ENCODE results near the gene ITGA5. TPM values are rescaled to one million over a fixed set of nuclear protein-coding genes. Genes with fewer than 3 reads are reported as not detected.

Gene ITGA5
- total and polyA plus RNA-seq, 2 experiments from 2014 or later: 7.3 to 23.7 TPM

DNA sequence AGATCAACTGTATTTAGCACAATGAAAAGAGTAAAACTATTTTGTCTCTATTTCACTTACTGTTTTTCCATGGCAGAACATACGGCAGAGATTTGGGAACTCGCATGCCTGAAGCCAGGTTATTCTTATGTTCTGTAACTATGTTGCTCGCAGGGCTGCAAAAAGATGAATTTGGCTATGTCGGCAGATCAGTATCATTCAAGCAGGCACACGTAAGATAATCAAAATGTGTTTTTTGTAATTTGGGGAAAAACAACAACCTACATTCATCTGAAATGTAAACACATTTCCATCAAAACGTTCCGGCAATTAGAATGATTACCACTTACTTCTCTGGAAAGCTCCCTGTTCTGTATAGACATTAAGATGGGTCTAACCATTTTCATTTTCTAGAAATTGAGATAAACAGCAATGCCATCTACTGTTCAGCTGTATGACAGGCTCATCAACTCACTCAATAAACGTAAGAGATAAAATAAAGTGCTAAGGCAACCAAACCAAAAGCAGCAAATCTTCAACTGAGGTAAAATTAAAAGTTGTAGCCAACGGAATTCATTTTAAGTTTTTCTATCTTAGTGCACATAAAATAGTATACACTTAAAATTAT lies 41.4 kb upstream of the ITGA5 start (continued):
- TF ChIP-seq ZNF462 (CRISPR knock-in tag; IDR thresholded peaks at IDR 0.05) (no peak), STAT1 (IDR thresholded peaks at IDR 0.05; ENCODE audit: unreplicated experiment) (no peak), JUNB (IDR thresholded peaks at IDR 0.05; ENCODE audit: unreplicated experiment) (no peak), EZH2 (IDR thresholded peaks at IDR 0.05; ENCODE audit: low read depth, unreplicated experiment) (no peak)

- H3K9me2 ChIP-seq (ENCODE audit: insufficient read depth): no peaks in the 10 kb centered on the region
- TF ChIP-seq ZNF114 (CRISPR knock-in tag; IDR thresholded peaks at IDR 0.05) (no peak), STAT1 (IDR thresholded peaks at IDR 0.05; ENCODE audit: unreplicated experiment) (no peak), CTCF (conservative IDR thresholded peaks at IDR 0.05; ENCODE audit: low read depth in 2 of 2) (no peak), NANOG (IDR thresholded peaks at IDR 0.05; ENCODE audit: borderline replicate concordance) (no peak), EZH2phosphoT487 (IDR thresholded peaks at IDR 0.05; ENCODE audit: unreplicated experiment) (no peak), ZNF462 (CRISPR knock-in tag; IDR thresholded peaks at IDR 0.05) (no peak)
Observed at GRCh38 chr12:54459355-54459754, 40.3 kb upstream of the ITGA5 start.

More at GRCh38 chr12:54459355-54459754, 40.3 kb upstream of the ITGA5 start:
- Histone ChIP-seq H3K36me3 (ENCODE audit: insufficient read depth) (no peaks in the 10 kb centered on the region), H3F3A (replicated peaks; ENCODE audit: low read depth) (no peaks in the 10 kb centered on the region), H3K79me2 (replicated peaks; ENCODE audit: insufficient read depth) (no peaks in the 10 kb centered on the region), H3K4me3 (no peak overlapping the region), H4K20me1 (replicated peaks; ENCODE audit: insufficient read depth) (no peaks in the 10 kb centered on the region; the same call in 1 of the 2 replicates), H3K27ac (ENCODE audit: low read depth) (no peak overlapping the region), H3K4me2 (no peak overlapping the region), H3K4me1 (ENCODE audit: insufficient read depth) (no peaks in the 10 kb centered on the region), H3K27me3 (ENCODE audit: insufficient read depth) (peaks cover 96% of the 10 kb centered on the region), H2AFZ (no peak overlapping the region)
- H3K27ac Mint-ChIP-seq: no peak overlapping the region
- H3K36me3 Mint-ChIP-seq (ENCODE audit: low read depth): no peaks in the 10 kb centered on the region
- peaks cover 11% of the 10 kb centered on the region for H3K4me1 Mint-ChIP-seq
- ATAC-seq: no peak
- H3K27me3 Mint-ChIP-seq (ENCODE audit: insufficient read depth, low read depth, poor library complexity): peaks cover 44% of the 10 kb centered on the region
- no peak for DNase-seq (ENCODE audit: low spot score)
- no peak overlapping the region for H3K4me3 Mint-ChIP-seq
- H3K9me3 Mint-ChIP-seq: no peaks in the 10 kb centered on the region
